AG09309 (cell line): Measurements from ENCODE around the gene MTOR.
A peak's percentile ranks its signal among the peaks of the same experiment; 100 is the strongest.

Experiments used
- DNase-seq: peaks from one replicate; pipeline ENCODE4 v3.0.0-alpha.2; 2010; ENCODE audit warnings: low read depth
- H3K4me3 ChIP-seq: 2 replicates; pipeline ENCODE4 v1.5.1; 2011; ENCODE audit warnings: mild to moderate bottlenecking, low read depth, low read length, moderate library complexity; ENCODE audit not compliant: control insufficient read depth
- TF ChIP-seq, protein P1 (sequence below): IDR thresholded peaks from 2 replicates; pipeline ENCODE4 v1.5.1; 2011; ENCODE audit warnings: mild to moderate bottlenecking, low read depth, low read length, inconsistent platforms; ENCODE audit not compliant: insufficient read depth, control insufficient read depth; ENCODE audit errors: missing control alignments

Gene MTOR

DNA sequence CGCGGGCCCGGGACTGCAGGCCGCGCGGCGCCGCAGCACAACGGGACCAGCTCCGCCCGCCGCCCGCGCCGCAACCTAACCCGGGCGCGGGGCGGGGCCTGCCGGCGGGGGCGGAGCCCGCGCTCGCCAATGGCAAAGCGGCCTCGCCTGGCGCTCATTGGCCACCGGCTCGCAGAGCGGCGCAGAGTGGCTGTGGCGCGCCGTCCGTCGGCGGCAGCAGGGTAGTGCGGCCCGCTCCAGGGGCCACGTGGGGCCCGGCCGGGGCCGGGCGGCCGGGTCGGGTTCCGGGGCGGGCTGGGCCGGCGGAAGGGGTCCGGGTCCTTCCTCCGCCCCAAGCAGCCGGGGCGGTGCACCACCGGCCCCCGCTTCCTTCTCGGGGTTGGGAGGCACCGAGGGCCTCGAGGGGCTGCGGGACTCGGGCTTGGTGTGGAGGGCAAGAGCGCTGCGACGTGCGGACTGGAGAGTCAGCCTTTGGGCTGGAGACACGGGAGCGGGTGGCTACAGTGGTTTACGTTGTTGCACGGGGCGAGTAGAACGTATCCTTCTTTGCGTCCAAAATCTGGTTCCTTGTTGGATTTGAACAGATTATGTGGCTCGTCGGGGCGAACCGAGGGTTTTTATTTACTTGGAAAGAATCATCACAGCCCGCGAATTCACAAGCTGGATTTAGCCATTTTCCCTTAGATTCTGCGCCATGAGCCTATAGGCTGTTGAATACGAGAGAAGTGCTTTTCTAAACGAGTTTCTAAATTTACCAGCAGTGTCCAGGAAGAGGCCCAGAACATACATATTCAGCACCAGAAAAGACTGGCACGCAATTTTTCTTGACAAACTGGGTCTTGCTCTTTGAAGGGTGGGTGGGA lies 202.2 kb downstream of the MTOR start, which contains the start of gene SRM:
TSS of gene SRM (minus strand) at position 51 of the 863 bp plus-strand sequence. CDS start 75 bp downstream, outside the sequence.
- peak; percentile 46 for DNase-seq
- TF ChIP-seq, protein P1, sequence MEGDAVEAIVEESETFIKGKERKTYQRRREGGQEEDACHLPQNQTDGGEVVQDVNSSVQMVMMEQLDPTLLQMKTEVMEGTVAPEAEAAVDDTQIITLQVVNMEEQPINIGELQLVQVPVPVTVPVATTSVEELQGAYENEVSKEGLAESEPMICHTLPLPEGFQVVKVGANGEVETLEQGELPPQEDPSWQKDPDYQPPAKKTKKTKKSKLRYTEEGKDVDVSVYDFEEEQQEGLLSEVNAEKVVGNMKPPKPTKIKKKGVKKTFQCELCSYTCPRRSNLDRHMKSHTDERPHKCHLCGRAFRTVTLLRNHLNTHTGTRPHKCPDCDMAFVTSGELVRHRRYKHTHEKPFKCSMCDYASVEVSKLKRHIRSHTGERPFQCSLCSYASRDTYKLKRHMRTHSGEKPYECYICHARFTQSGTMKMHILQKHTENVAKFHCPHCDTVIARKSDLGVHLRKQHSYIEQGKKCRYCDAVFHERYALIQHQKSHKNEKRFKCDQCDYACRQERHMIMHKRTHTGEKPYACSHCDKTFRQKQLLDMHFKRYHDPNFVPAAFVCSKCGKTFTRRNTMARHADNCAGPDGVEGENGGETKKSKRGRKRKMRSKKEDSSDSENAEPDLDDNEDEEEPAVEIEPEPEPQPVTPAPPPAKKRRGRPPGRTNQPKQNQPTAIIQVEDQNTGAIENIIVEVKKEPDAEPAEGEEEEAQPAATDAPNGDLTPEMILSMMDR = no peak
- H3K4me3 ChIP-seq = peak within 1 kb of the TSS; percentile 99

DNA sequence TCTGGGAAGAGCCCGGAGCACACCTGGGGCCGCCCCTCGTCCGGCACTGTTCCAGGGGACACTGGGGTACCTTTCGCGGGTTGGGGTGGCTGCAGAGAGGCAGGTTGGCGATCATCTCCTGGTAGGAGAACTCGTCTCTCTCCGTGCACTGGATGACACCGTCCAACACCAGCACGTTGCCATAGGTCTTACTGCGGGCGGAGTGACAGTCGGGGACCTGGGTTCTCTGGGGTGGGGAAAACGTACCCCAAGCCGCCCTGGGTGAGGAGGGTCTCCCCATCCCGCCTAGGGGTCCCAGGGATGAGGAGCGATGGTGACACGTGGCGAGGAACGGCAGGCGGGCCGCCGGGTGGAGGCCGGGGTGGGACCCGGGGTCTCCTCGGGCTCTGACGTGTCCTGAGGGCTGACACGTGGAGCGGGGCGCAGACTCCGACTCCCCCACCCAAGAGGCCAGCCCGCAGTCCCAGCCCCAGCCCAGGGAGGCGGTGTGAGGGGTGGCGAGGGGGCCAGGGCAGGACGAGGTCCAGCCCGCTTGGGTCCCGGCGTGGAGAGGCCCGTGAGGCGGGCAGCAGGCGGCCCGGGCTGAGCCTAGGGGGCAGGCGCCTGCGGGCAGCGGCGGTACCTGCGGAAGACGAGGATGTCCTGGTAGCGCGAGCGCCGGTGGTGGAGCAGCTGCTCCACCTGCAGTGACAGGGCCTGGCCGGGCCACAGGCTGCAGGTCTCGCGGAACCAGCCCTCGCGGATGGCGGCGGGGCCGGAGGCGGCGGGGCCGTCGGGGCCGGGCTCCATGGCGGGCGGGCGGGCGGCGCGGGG lies 203.0 kb downstream of the MTOR start:
- DNase-seq = no peak
- peak overlapping the region; percentile 99 for H3K4me3 ChIP-seq
- TF ChIP-seq, protein P1 = peak; percentile 1

DNA sequence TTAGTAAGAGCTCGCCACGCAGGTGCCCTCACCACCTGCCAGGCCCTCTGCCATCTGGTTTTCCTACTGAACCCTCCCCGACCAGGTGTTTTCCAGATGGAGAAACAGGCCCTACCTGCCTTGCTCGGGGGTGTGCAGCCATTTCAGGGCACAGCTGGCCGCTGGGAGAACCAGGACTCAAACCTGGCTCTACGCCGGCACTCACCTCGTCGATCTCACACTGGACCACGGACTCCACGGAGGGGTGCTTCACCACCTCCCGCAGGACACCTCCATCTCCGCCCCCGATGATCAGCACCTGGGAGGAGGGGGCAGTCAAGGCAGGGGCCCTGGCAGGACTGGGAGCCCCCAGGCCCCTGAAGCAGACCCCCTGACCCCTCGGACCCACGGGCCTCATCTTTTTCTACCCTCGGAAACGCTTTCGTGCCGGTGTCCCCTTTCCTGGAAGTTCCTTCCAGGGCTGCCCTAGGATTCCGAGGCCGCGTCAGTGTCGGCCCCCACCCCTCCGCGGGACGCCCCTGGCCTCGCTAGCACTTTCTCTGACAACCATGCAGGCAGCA lies 203.7 kb downstream of the MTOR start:
- TF ChIP-seq, protein P1 = no peak
- H3K4me3 ChIP-seq = peak overlapping the region; percentile 99
- no peak for DNase-seq

DNA sequence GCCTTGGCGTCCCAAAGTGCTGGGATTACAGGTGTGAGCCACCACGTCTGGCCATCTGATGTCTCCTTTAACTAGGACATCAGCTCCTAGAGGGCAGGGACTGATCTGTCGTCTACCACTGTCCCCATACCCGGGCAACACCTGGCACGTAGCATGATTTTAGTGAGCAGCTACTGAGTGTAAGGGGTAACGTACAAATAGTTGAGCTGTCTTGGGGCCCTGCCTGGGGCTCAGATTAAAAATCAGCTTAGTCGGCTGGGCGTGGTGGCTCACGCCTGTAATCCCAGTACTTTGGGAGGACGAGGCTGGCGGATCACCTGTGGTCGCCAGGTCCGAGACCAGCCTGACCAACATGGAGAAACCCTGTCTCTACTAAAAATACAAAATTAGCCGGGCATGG lies 204.3 kb downstream of the MTOR start:
- TF ChIP-seq, protein P1 = no peak
- no peak for DNase-seq
- H3K4me3 ChIP-seq = no peak overlapping the region

DNA sequence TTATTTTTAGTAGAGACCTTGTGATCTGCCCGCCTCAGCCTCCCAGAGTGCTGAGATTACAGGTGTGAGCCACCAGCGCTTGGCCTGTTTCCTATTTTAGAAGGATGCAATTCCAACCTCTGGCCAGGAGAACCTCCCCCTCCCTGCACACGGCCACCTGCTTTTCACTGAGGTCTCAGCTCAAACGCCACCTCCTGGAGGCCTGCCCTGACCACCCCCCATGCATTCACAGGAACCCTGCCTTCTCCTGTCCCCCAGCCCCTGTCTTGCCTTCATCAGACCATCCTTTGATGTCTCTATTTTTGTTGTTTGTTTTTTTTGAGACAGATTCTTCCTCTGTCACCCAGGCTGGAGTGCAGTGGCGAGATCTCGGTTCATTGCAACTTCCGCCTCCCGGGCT lies 204.9 kb downstream of the MTOR start:
- no peak for DNase-seq
- TF ChIP-seq, protein P1 = no peak
- no peak overlapping the region for H3K4me3 ChIP-seq
